ENCODE data around the gene TMEM208.

The TMEM208 gene

GRCh38 chr16:67243481-67243880 lies 16.6 kb downstream of the TMEM208 start:
- no peak for FAIRE-seq
- TF ChIP-seq CTCF (IDR thresholded peaks at IDR 0.05; ENCODE audit: insufficient read depth, missing control alignments): no peak
- no peak for DNase-seq (ENCODE audit: insufficient read length, low spot score)

GRCh38 chr16:67244387-67245185 lies 17.7 kb downstream of the TMEM208 start:
- no peak for TF ChIP-seq CTCF (IDR thresholded peaks at IDR 0.05; ENCODE audit: insufficient read depth, missing control alignments)
- no peak for FAIRE-seq
- DNase-seq (ENCODE audit: insufficient read length, low spot score): no peak

- no peak for FAIRE-seq
- DNase-seq (ENCODE audit: insufficient read length, low spot score): no peak
- TF ChIP-seq CTCF (IDR thresholded peaks at IDR 0.05; ENCODE audit: insufficient read depth, missing control alignments): no peak
These were observed 18.3 kb downstream of the TMEM208 start for GRCh38 chr16:67245186-67245585.

GRCh38 chr16:67245674-67246080 lies 18.7 kb downstream of the TMEM208 start:
- FAIRE-seq (no peak), DNase-seq (ENCODE audit: insufficient read length, low spot score) (no peak)
- TF ChIP-seq CTCF (IDR thresholded peaks at IDR 0.05; ENCODE audit: insufficient read depth, missing control alignments): no peak

GRCh38 chr16:67246081-67246755 lies 19.3 kb downstream of the TMEM208 start:
- FAIRE-seq (no peak), DNase-seq (ENCODE audit: insufficient read length, low spot score) (peak; percentile 34)
- peak; percentile 41 for TF ChIP-seq CTCF (IDR thresholded peaks at IDR 0.05; ENCODE audit: insufficient read depth, missing control alignments)

- FAIRE-seq (no peak), DNase-seq (ENCODE audit: insufficient read length, low spot score) (no peak)
- TF ChIP-seq CTCF (IDR thresholded peaks at IDR 0.05; ENCODE audit: insufficient read depth, missing control alignments): no peak
These were observed 19.8 kb downstream of the TMEM208 start for GRCh38 chr16:67246756-67247191.

Measured in D721Med (cell line).